Astrocyte (in vitro differentiated cells and primary cell): ENCODE measurements around the gene DLL3.

Experiments used
- EZH2 ChIP-seq: IDR thresholded peaks from 2 replicates; pipeline ENCODE4 v1.6.1; 2012; ENCODE audit warnings: mild to moderate bottlenecking, low read length, inconsistent platforms; ENCODE audit not compliant: insufficient read depth
- TF ChIP-seq, protein P1 (sequence below): IDR thresholded peaks from 2 replicates; pipeline ENCODE4 v1.5.1; 2011; ENCODE audit warnings: low read depth, mild to moderate bottlenecking, inconsistent platforms, low read length, moderate library complexity; ENCODE audit not compliant: insufficient read depth

DNA sequence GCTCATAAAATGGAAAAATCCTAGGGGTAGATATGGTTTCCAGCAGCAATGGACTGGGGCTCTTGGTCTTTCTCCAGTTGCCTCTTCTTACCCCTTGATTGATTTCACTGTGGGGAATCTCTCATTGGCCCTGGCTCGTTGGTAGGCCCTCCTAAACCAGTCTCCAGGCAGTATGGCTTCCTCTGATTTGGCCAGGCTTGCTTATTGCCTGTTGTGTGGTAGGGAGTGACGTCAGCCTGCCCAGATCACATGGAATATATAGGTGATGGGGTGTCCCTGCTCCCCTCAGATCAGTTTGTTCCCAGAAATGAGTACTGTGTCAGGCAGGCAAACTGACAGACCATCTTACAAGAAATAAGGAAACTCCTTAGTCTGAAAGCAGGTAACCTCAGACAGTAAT lies 10.5 kb downstream of the DLL3 start:
- TF ChIP-seq, protein P1, sequence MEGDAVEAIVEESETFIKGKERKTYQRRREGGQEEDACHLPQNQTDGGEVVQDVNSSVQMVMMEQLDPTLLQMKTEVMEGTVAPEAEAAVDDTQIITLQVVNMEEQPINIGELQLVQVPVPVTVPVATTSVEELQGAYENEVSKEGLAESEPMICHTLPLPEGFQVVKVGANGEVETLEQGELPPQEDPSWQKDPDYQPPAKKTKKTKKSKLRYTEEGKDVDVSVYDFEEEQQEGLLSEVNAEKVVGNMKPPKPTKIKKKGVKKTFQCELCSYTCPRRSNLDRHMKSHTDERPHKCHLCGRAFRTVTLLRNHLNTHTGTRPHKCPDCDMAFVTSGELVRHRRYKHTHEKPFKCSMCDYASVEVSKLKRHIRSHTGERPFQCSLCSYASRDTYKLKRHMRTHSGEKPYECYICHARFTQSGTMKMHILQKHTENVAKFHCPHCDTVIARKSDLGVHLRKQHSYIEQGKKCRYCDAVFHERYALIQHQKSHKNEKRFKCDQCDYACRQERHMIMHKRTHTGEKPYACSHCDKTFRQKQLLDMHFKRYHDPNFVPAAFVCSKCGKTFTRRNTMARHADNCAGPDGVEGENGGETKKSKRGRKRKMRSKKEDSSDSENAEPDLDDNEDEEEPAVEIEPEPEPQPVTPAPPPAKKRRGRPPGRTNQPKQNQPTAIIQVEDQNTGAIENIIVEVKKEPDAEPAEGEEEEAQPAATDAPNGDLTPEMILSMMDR = no peak
- no peak for TF ChIP-seq EZH2
